GM19239 (cell line): ENCODE data around the gene FCN1.
A peak's percentile ranks its signal among the peaks of the same experiment; 100 is the strongest.
"Not testable (repeated sequence)": the region's sequence is repeated elsewhere in the genome, so short reads cannot be mapped to it uniquely, and the experiment has no call there.

Experiments used
- DNase-seq: peaks from one replicate; pipeline ENCODE4 v3.0.0; 2011; ENCODE audit warnings: low spot score; ENCODE audit not compliant: insufficient read length
- FAIRE-seq: peaks from 2 replicates; lab custom pipeline; 2011; peaks lifted over from hg19 to GRCh38; lab: Jason Lieb, UNC

Gene FCN1

GRCh38 chr9:134861595-134862334 is 55.9 kb downstream of the FCN1 start:
- FAIRE-seq (no peak), DNase-seq (no peak)

DNA sequence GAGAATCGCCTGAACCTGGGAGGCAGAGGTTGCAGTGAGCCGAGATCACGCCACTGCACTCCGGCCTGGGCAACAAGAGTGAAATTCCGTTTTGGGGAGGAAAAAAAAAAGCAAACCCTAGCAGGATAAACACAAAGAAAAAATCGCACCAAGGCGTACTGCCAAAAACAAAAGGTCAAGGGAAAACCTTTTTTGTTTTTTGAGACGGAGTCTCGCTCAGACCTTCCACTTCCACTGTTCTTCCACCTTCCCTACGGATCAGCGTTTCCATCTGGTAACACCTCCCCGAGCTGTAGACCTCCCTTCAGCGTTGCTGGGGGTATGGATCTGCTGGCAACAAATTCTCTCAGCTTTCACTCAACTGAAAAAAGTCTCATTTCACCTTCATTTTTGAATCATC is 57.2 kb downstream of the FCN1 start:
- FAIRE-seq (no peak), DNase-seq (no peak)

GRCh38 chr9:134858051-134858841 is 59.5 kb downstream of the FCN1 start:
- peak; percentile 97 for FAIRE-seq
- DNase-seq, result peak; percentile 56

- not testable (repeated sequence) for DNase-seq, FAIRE-seq
These were observed 60.3 kb downstream of the FCN1 start for GRCh38 chr9:134857451-134857850.

DNA sequence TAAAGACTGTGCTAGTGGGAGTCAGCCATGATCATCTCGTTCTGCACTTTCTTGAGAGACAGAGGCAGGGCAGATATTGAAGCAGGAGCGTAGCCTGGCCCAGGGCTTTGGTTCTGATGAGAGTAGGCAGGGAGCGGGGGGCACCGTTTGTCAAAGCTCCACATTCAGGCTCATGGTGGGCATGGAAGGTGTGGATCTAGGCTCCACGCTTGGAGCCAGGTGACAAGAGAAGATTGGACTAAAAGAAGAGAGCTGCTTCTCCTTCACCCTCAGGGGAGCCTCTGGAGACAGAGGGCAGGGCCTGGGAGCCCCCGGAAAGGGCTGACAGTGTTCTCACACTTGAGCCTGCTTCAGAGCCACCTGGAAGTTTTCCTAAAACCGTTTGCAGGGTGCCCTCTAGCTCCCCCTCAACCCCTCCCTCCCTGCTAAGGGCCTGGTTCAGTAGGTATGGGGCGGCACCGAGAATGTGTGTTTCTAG is 61.8 kb downstream of the FCN1 start:
- no peak for FAIRE-seq
- DNase-seq, result no peak
